GM04503 (cell line): ENCODE results near the gene MIPOL1.
A peak's percentile ranks its signal among the peaks of the same experiment; 100 is the strongest.
"Not testable (repeated sequence)": the region's sequence is repeated elsewhere in the genome, so short reads cannot be mapped to it uniquely, and the experiment has no call there.

Source experiments
- DNase-seq: peaks from one replicate; pipeline ENCODE4 v3.0.0-alpha.2; 2012; ENCODE audit warnings: low read depth

MIPOL1 gene

GRCh38 chr14:37232907-37233481, 35.3 kb downstream of the MIPOL1 start:
- peak; percentile 19 for DNase-seq

GRCh38 chr14:37234222-37234621, 36.5 kb downstream of the MIPOL1 start:
- no peak for DNase-seq

GRCh38 chr14:37236044-37236443, 38.3 kb downstream of the MIPOL1 start:
- DNase-seq: not testable (repeated sequence)

- DNase-seq: no peak
Observed at GRCh38 chr14:37237094-37237493, 39.4 kb downstream of the MIPOL1 start.

- DNase-seq: no peak
Observed at GRCh38 chr14:37237735-37238200, 40.0 kb downstream of the MIPOL1 start.

- no peak for DNase-seq
Observed at GRCh38 chr14:37241198-37241597, 43.5 kb downstream of the MIPOL1 start.

- DNase-seq: no peak
Observed at GRCh38 chr14:37246427-37246829, 48.7 kb downstream of the MIPOL1 start.

GRCh38 chr14:37247791-37248461, 50.2 kb downstream of the MIPOL1 start:
- no peak for DNase-seq

GRCh38 chr14:37251775-37252174, 54.0 kb downstream of the MIPOL1 start:
- DNase-seq: no peak

GRCh38 chr14:37252434-37252833, 54.7 kb downstream of the MIPOL1 start:
- DNase-seq: no peak

- DNase-seq: no peak
Observed at GRCh38 chr14:37253905-37254304, 56.2 kb downstream of the MIPOL1 start.

GRCh38 chr14:37254411-37254947, 56.7 kb downstream of the MIPOL1 start:
- no peak for DNase-seq

GRCh38 chr14:37257501-37258070, 59.8 kb downstream of the MIPOL1 start:
- no peak for DNase-seq

GRCh38 chr14:37262649-37263048, 64.9 kb downstream of the MIPOL1 start:
- no peak for DNase-seq

GRCh38 chr14:37263656-37264236, 66.0 kb downstream of the MIPOL1 start:
- DNase-seq: no peak

- DNase-seq: no peak
Observed at GRCh38 chr14:37268788-37269187, 71.1 kb downstream of the MIPOL1 start.

GRCh38 chr14:37270629-37271028, 72.9 kb downstream of the MIPOL1 start:
- no peak for DNase-seq

- DNase-seq: no peak
Observed at GRCh38 chr14:37272569-37272968, 74.8 kb downstream of the MIPOL1 start.

- no peak for DNase-seq
Observed at GRCh38 chr14:37274652-37275051, 76.9 kb downstream of the MIPOL1 start.

GRCh38 chr14:37275963-37276362, 78.2 kb downstream of the MIPOL1 start:
- no peak for DNase-seq

GRCh38 chr14:37278636-37279538, 81.2 kb downstream of the MIPOL1 start:
- no peak for DNase-seq

- DNase-seq: no peak
Observed at GRCh38 chr14:37279818-37280217, 82.1 kb downstream of the MIPOL1 start.
